Spleen (tissue), 7 donors: ENCODE data around the gene NR3C1.

Source experiments
- POLR2A ChIP-seq, 3 donors: fragments of 450-650 bp; IDR thresholded peaks; one replicate each; pipeline ENCODE4 v1.5.1; 2017; ENCODE audit warnings: antibody characterized with exemption in 3 of 3, mild to moderate bottlenecking in 1 of 3
- POLR2AphosphoS5 ChIP-seq, 3 donors: sonication (generic); formaldehyde crosslinking; IDR thresholded peaks; one replicate each; pipeline ENCODE4 v1.5.1; 2017; ENCODE audit warnings: antibody characterized with exemption in 3 of 3
- TF ChIP-seq, protein P1 (sequence below), 11 experiments: fragments of 200-600 bp in 7 of 11; fragments of 450-650 bp in 4 of 11; sonication (generic) in 4 of 11; IDR thresholded peaks in 8 of 11; conservative IDR thresholded peaks in 3 of 11; 1 replicate in 7 of 11; 2 replicates in 4 of 11; pipeline versions ENCODE4 v1.4.0 to v1.8.0; 2016 to 2021; ENCODE audit warnings: antibody characterized with exemption in 11 of 11, inconsistent platforms in 4 of 11, mild to moderate bottlenecking in 1 of 11
- donor health status: DM: no; HTN: no; CAD: no; lungs with moderate emphysema.
- donor health status: DM: no; HTN: no; CAD: no.
- donor health status: DM: no; HTN: no; CAD: no.

DNA sequence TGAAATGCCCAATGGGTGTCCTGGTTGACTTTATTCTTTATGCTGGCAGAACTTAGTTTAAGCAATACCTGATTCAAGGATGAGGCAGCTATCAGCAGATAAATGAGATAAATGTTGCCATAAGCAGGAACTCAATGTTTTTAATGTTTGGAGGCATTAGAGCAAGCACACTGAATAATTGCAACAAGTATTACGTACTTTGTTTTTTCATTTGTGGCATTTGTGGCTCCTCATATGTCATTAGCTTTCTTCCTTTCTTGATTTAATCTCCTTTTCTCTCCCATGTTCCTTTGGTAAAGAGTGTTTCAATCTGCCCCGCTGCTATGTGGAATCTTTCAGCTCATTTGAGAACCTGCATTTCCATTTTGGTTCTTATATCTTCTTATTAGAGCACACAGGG, 6.4 kb upstream of the NR3C1 start:
- TF ChIP-seq, protein P1, sequence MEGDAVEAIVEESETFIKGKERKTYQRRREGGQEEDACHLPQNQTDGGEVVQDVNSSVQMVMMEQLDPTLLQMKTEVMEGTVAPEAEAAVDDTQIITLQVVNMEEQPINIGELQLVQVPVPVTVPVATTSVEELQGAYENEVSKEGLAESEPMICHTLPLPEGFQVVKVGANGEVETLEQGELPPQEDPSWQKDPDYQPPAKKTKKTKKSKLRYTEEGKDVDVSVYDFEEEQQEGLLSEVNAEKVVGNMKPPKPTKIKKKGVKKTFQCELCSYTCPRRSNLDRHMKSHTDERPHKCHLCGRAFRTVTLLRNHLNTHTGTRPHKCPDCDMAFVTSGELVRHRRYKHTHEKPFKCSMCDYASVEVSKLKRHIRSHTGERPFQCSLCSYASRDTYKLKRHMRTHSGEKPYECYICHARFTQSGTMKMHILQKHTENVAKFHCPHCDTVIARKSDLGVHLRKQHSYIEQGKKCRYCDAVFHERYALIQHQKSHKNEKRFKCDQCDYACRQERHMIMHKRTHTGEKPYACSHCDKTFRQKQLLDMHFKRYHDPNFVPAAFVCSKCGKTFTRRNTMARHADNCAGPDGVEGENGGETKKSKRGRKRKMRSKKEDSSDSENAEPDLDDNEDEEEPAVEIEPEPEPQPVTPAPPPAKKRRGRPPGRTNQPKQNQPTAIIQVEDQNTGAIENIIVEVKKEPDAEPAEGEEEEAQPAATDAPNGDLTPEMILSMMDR (IDR thresholded peaks at IDR 0.05 in 8 of 11, conservative IDR thresholded peaks at IDR 0.05 in 3 of 11): no peak
- TF ChIP-seq POLR2AphosphoS5 (IDR thresholded peaks at IDR 0.05): no peak
- TF ChIP-seq POLR2A (IDR thresholded peaks at IDR 0.05): no peak
